Mucosa of descending colon (tissue), 3 donors: ENCODE data around the gene LMO7. TPM values are rescaled to one million over a fixed set of nuclear protein-coding genes. Genes with fewer than 3 reads are reported as not detected.

Experiments
- ATAC-seq: fragments of 200-7000 bp; cut with Tn5 transposase; one replicate; pipeline ENCODE4 v1.9.1; 2020; ENCODE audit warnings: mild to moderate bottlenecking, moderate library complexity
- DNase-seq, 3 donors: peaks; one replicate each; pipeline ENCODE4 v3.0.0-alpha.2; 2020
- H3K36me3 ChIP-seq: fragments of 200-600 bp; one replicate; pipeline ENCODE4 v1.8.0; 2021; ENCODE audit warnings: low read depth, mild to moderate bottlenecking
- H3K4me1 ChIP-seq: fragments of 200-600 bp; one replicate; pipeline ENCODE4 v1.8.0; 2021; ENCODE audit warnings: low read depth, mild to moderate bottlenecking
- H3K4me3 ChIP-seq: fragments of 200-600 bp; one replicate; pipeline ENCODE4 v1.8.0; 2021; ENCODE audit warnings: mild to moderate bottlenecking
- H3K9me3 ChIP-seq: fragments of 200-600 bp; one replicate; pipeline ENCODE4 v1.8.0; 2021; ENCODE audit warnings: mild to moderate bottlenecking
- CTCF ChIP-seq: fragments of 200-600 bp; IDR thresholded peaks from one replicate; pipeline ENCODE4 v1.8.0; 2022; ENCODE audit warnings: antibody characterized with exemption, mild to moderate bottlenecking
- intact Hi-C, 2 donors: fragments of 100-400 bp; cut with DNase I in 1 of 2; cut with micrococcal nuclease in 1 of 2; formaldehyde crosslinking; loops; one replicate each; pipeline versions ENCODE4 v1.11.0 to v1.11.1; 2022; cut with DNase I, micrococcal nuclease
- total RNA-seq, 3 donors: library from RNA; stranded (reverse); fragmentation: NEBNext Ultra II Directional in 2 of 3; extraction: Animal tissue kit (Norgen Biotek cat#: 25700) in 2 of 3; gene quantifications; one replicate each; pipeline versions ENCODE4 v1.2.1 to v1.2.4, GENCODE V29; 2021 to 2023
- donor health status: DM: no; HTN: no; CAD: no; lungs with moderate emphysema.
- donor health status: DM: no; HTN: no; CAD: no.
- donor health status: DM: no; HTN: yes; CAD: no.

The LMO7 gene
- total RNA-seq, 3 donors from 2014 or later: 127 to 243 (median 212) TPM

- ATAC-seq: no peak
- H3K9me3 ChIP-seq: no peaks in the 10 kb centered on the region
Observed at GRCh38 chr13:75902166-75903104, 266.3 kb downstream of the LMO7 start.

GRCh38 chr13:75904012-75904411 lies 267.9 kb downstream of the LMO7 start:
- H3K4me1 ChIP-seq: no peaks in the 10 kb centered on the region
- DNase-seq (no peak), ATAC-seq (no peak)
- intact Hi-C loops: no loop called here
- H3K9me3 ChIP-seq: no peaks in the 10 kb centered on the region
- H3K36me3 ChIP-seq: no peaks in the 10 kb centered on the region
- no peak overlapping the region for H3K4me3 ChIP-seq
- no peak for TF ChIP-seq CTCF

More at GRCh38 chr13:75902166-75903104, 266.3 kb downstream of the LMO7 start:
- intact Hi-C loops: no loop called here
- Histone ChIP-seq H3K4me1 (no peaks in the 10 kb centered on the region), H3K4me3 (no peak overlapping the region), H3K36me3 (no peaks in the 10 kb centered on the region)
- DNase-seq: no peak
- no peak for TF ChIP-seq CTCF

- intact Hi-C loops: no loop called here
- TF ChIP-seq CTCF: no peak
- DNase-seq (no peak), ATAC-seq (no peak)
- H3K4me1 ChIP-seq: no peaks in the 10 kb centered on the region
- H3K36me3 ChIP-seq: no peaks in the 10 kb centered on the region
- H3K4me3 ChIP-seq: no peak overlapping the region
- no peaks in the 10 kb centered on the region for H3K9me3 ChIP-seq
Observed at GRCh38 chr13:75906315-75906714, 270.2 kb downstream of the LMO7 start.

- H3K36me3 ChIP-seq: no peaks in the 10 kb centered on the region
- TF ChIP-seq CTCF: no peak
- no peak overlapping the region for H3K4me3 ChIP-seq
- no peaks in the 10 kb centered on the region for H3K9me3 ChIP-seq
- no peaks in the 10 kb centered on the region for H3K4me1 ChIP-seq
- no peak for ATAC-seq
- intact Hi-C loops: no loop called here
- DNase-seq: no peak
Observed at GRCh38 chr13:75907044-75907443, 270.9 kb downstream of the LMO7 start.

GRCh38 chr13:75908141-75908540 lies 272.0 kb downstream of the LMO7 start:
- Histone ChIP-seq H3K4me3 (no peak overlapping the region), H3K36me3 (no peaks in the 10 kb centered on the region), H3K9me3 (no peaks in the 10 kb centered on the region), H3K4me1 (no peaks in the 10 kb centered on the region)
- DNase-seq: no peak
- ATAC-seq: no peak
- no peak for TF ChIP-seq CTCF
- intact Hi-C loops: no loop called here

Other genes starting within 250 kb of the LMO7 start
- 10 to 100 TPM; 13.4 to 24.6 (median 13.8) TPM for gene TBC1D4, start 154.2 kb upstream of the LMO7 start, total RNA-seq
- gene COMMD6, start 98.5 kb upstream of the LMO7 start, total RNA-seq: 100 to 1,000 TPM in 2 of 3 donors, 10 to 100 TPM in 1; 97.9 to 192 (median 132) TPM
- 10 to 100 TPM; 25.7 to 38.8 (median 27.3) TPM for gene UCHL3, start 86.5 kb upstream of the LMO7 start, total RNA-seq